HG03196 (cell line): Measurements from ENCODE around the gene NUP107.

Experiments used
- ATAC-seq: cut with Tn5 transposase; IDR thresholded peaks from one replicate; pipeline ENCODE4 v1.9.1; 2021; ENCODE audit not compliant: unreplicated experiment

The NUP107 gene

DNA sequence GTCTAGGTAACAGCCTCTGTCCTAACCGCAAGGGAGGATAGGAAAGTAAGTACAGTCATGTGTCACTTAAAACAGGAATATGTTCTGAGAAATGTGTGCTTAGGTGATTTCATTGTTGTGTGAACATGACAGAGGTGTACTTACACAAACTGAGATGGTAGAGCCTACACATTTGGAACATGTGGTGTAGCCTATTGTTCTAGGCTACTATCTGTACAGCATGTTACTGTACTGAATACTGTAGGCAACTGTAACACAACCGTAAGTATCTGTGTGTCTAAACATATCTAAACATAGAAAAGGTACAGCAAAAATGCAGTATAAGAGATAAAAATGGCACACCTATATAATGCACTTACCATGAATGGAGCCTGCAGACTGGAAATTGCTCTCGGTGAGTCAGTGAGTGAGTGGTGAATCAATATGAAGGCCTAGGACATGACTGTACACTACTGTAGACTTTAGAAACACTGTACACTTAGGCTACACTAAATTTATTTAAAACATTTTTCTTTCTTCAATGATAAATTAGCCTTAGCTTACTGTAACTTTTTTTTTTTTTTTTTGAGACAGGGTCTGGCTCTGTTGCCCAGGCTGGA lies 108.0 kb downstream of the NUP107 start:
- no peak for ATAC-seq
